ENCODE results near the gene TSNAX.
"Not testable (repeated sequence)": the region's sequence is repeated elsewhere in the genome, so short reads cannot be mapped to it uniquely, and the experiment has no call there.

TSNAX gene

DNA sequence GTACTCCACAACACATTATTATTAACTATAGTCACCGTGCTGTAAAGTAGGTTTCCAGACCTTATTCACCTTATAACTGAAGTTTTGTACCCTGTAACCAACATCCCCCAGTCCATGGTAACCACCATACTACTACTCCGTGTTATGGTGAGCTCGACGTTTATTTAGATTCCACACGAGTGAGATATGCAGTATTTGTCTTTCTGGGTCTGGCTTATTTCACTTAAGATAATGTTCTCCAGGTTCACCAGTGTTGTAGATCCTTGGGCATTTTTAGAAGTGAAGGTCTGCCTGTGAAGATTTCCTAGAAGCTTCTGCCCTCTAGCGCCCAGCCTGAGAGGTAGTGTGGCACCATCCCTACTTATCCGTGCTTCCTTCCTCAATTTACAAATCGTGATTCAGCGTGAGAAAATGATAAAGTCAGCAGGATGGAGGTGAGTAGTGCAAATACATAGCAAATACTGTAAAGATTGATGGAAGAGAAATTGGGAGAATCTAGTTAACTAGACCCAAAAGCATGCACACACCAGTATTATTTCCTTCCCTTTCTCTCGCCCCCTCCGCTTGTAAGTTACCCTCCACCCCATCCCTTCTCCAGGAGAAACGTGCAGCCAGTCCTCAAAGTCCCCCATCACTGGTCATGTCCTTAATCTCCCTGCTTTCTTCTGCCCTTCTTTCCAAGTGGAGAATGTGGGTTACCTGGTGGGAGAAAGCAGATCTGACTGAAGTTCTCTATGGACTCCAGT, 62.2 kb downstream of the TSNAX start:
- peak; percentile 71 for DNase-seq
- in situ Hi-C loops (cut with HindIII; ENCODE audit: low pct_ligation_motif_present, low pct_unique_long_range_greater_than_20kb, low sequenced_read_pairs), result no loop called here

DNA sequence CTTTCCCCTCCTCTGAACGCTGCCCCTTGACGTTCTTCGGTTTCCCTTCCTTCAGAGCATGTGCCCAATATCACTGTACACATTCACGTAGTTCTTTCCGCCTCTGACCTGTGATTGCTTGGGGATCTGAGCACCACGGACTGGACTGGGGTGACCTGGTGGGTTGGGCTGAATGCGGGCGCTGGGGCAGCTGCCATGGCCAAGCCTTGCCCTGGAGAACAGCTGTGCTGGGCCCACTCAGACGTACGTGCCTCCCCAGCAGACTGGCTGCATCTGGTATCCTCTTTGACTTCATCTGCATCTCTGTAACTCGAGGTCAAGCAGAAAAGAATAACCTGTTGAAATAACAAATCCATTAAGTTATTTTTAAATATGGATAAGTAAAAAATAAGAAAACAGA, 63.0 kb downstream of the TSNAX start:
- in situ Hi-C loops (cut with HindIII; ENCODE audit: low pct_ligation_motif_present, low pct_unique_long_range_greater_than_20kb, low sequenced_read_pairs), result no loop called here
- no peak for DNase-seq

DNA sequence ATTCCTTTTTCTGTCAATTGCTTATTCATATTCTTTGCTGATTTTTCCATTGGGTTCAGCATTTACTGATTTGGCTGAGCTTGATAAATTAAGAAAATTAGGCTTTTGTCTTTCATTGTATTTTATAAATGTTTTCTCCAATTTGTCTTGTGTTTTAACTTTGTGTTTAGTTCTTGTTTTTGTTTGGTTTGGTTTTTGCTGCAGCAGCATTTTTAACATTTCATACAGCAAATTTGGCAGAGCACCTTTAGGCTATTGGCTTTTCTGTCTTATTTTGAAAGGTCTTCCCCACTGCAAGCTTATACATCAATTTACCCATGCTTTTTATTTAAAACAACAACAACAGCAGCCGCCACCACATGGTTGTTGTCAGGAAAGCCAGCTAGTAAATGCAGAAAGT, 64.3 kb downstream of the TSNAX start:
- in situ Hi-C loops (cut with HindIII; ENCODE audit: low pct_ligation_motif_present, low pct_unique_long_range_greater_than_20kb, low sequenced_read_pairs), result no loop called here
- DNase-seq, result no peak

GRCh38 chr1:231593264-231593663, 64.8 kb downstream of the TSNAX start:
- in situ Hi-C loops (cut with HindIII; ENCODE audit: low pct_ligation_motif_present, low pct_unique_long_range_greater_than_20kb, low sequenced_read_pairs); DNase-seq: not testable (repeated sequence)

DNA sequence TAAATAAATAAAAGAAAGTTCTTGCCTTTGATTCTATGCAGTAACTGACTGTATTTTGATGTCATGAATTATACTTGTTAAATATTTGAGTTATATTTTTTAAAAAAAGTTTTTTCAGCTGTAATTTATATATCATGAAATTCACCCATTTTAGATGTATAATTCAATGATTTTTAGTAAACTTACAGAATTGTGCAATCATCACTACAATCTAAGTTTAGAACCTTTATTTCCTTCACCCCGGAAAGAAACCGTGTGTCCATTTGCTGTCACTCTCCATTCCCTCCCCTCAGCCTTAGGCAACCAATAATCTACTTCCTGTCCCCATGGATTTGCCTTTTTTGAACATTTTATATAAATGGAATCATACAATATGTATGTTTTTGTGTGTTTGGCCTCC, 65.7 kb downstream of the TSNAX start:
- in situ Hi-C loops (cut with HindIII; ENCODE audit: low pct_ligation_motif_present, low pct_unique_long_range_greater_than_20kb, low sequenced_read_pairs), result no loop called here
- DNase-seq, result no peak

DNA sequence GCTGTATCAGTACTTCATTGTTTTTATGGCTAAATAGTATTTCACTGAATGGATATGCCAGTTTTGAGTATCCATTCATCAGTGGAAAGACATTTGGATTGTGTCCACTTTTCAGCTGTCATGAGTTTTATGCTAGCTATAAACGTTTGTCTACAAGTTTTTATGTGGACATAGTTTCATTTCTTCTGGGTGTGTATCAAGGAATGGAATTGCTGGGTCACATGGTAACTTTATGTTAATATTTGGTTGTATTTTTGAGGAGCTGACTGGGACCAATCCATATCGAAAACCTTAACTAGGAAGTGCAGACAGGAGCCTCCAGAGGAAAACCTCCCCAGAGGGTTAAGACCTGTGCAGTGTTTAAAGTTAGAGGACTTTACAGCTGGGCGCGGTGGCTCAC, 66.3 kb downstream of the TSNAX start:
- in situ Hi-C loops (cut with HindIII; ENCODE audit: low pct_ligation_motif_present, low pct_unique_long_range_greater_than_20kb, low sequenced_read_pairs), result no loop called here
- DNase-seq, result no peak

- in situ Hi-C loops (cut with HindIII; ENCODE audit: low pct_ligation_motif_present, low pct_unique_long_range_greater_than_20kb, low sequenced_read_pairs), result no loop called here
- DNase-seq, result no peak
Measured at GRCh38 chr1:231596337-231596791, 67.9 kb downstream of the TSNAX start.

- in situ Hi-C loops (cut with HindIII; ENCODE audit: low pct_ligation_motif_present, low pct_unique_long_range_greater_than_20kb, low sequenced_read_pairs), result no loop called here
- DNase-seq, result no peak
Measured at GRCh38 chr1:231597971-231598370, 69.5 kb downstream of the TSNAX start.

GRCh38 chr1:231600458-231600976, 72.0 kb downstream of the TSNAX start:
- no peak for DNase-seq
- in situ Hi-C loops (cut with HindIII; ENCODE audit: low pct_ligation_motif_present, low pct_unique_long_range_greater_than_20kb, low sequenced_read_pairs), result no loop called here

GRCh38 chr1:231601824-231602672, 73.6 kb downstream of the TSNAX start:
- in situ Hi-C loops (cut with HindIII; ENCODE audit: low pct_ligation_motif_present, low pct_unique_long_range_greater_than_20kb, low sequenced_read_pairs), result no loop called here
- no peak for DNase-seq

GRCh38 chr1:231602673-231602984, 74.2 kb downstream of the TSNAX start:
- in situ Hi-C loops (cut with HindIII; ENCODE audit: low pct_ligation_motif_present, low pct_unique_long_range_greater_than_20kb, low sequenced_read_pairs), result no loop called here
- DNase-seq, result no peak

GRCh38 chr1:231603598-231604275, 75.3 kb downstream of the TSNAX start:
- DNase-seq, result peak; percentile 75
- in situ Hi-C loops (cut with HindIII; ENCODE audit: low pct_ligation_motif_present, low pct_unique_long_range_greater_than_20kb, low sequenced_read_pairs), result no loop called here

DNA sequence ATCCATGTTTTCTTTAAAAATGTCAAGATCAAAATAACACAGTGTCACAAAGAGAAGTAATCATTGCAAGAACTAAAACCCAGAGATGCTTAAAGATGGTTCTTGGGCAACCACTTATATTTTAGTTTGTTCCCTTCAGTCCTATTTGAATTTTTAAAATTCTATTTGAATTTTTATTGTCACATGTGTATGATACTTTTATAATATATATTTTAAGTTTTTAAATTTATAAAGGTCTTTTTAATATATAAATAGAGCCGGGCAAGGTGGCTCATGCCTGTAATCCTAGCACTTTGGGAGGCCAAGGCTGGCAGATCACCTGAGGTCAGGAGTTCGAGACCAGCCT, 75.8 kb downstream of the TSNAX start:
- DNase-seq, result no peak
- in situ Hi-C loops (cut with HindIII; ENCODE audit: low pct_ligation_motif_present, low pct_unique_long_range_greater_than_20kb, low sequenced_read_pairs), result no loop called here

DNA sequence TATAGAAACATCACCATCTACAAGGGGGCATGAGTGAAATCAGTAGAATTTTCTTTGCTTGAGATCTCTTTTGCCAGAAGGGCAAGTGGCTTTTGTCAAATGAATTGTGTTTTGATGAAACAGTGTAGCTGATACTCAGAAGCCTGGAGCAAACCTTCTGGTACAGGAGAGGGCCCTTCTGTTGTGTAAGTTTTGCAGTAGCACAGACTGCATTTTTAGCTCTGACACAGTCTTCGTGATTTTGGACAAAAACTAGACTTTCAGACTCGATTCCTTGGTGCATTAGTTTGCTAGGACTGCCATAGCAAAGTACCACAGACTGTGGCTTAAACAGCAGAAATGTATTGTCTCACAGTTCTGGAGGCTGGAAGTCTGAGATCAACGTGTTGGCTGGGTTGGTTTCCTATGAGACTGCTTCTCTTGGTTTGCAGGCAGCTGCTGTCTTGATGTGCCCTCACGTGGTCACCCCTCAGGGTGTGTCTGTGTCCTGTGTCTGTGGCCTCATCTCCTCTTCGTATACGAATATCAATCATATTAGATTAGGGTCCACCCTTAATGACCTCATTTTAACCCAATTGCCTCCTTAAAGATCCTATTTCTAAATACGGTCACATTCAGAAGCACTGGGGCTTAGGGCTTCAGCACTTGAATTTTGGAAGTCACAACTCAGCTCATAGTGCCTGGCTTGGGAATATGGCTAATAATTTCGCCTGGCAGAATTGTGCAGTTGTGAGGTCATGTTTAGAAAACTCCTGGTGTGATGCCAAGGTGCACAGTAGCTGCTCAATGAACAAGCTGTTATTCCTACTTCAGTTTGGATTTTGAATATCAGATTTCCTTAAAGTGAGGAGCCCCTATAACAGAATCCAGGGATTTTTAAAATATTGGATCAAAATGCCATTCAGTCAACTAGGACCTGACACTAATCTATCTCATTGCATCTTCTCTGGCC, 77.0 kb downstream of the TSNAX start:
- DNase-seq, result no peak
- in situ Hi-C loops (cut with HindIII; ENCODE audit: low pct_ligation_motif_present, low pct_unique_long_range_greater_than_20kb, low sequenced_read_pairs), result no loop called here

- DNase-seq, result no peak
- in situ Hi-C loops (cut with HindIII; ENCODE audit: low pct_ligation_motif_present, low pct_unique_long_range_greater_than_20kb, low sequenced_read_pairs), result no loop called here
Measured at GRCh38 chr1:231606712-231607111, 78.2 kb downstream of the TSNAX start.

- no peak for DNase-seq
- in situ Hi-C loops (cut with HindIII; ENCODE audit: low pct_ligation_motif_present, low pct_unique_long_range_greater_than_20kb, low sequenced_read_pairs), result no loop called here
Measured at GRCh38 chr1:231610388-231610787, 81.9 kb downstream of the TSNAX start.

DNA sequence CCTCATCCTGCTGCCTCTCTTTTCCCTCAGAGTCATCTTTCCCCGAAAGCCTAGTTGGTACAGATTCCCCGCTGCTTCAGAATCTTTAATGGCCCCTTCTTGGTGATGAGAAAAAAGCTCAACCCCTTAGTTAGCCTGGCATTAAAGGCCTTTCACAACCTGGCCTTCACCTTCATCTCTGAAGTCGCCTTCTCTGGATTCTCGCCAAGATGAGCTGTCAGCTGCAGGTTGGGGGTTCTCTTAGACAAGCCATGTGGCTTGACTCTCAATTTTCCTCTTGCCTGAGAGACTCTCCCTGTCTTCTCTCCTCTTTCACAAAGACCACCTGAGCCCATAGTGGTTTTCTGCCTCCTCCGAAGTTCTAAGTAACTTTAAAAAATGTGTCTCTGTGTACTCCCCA, 82.6 kb downstream of the TSNAX start:
- no peak for DNase-seq
- in situ Hi-C loops (cut with HindIII; ENCODE audit: low pct_ligation_motif_present, low pct_unique_long_range_greater_than_20kb, low sequenced_read_pairs), result no loop called here

GRCh38 chr1:231611851-231612250, 83.4 kb downstream of the TSNAX start:
- in situ Hi-C loops (cut with HindIII; ENCODE audit: low pct_ligation_motif_present, low pct_unique_long_range_greater_than_20kb, low sequenced_read_pairs), result no loop called here

More at GRCh38 chr1:231611851-231612250, 83.4 kb downstream of the TSNAX start:
- no peak for DNase-seq
